SKM-1 (cell line): Measurements from ENCODE around the gene EFNB3.
A peak's percentile ranks its signal among the peaks of the same experiment; 100 is the strongest.

Experiments used
- DNase-seq: peaks from one replicate; lab custom pipeline; 2025; ENCODE audit not compliant: unreplicated experiment; lab: John Stamatoyannopoulos, UW

The EFNB3 gene, protein sequence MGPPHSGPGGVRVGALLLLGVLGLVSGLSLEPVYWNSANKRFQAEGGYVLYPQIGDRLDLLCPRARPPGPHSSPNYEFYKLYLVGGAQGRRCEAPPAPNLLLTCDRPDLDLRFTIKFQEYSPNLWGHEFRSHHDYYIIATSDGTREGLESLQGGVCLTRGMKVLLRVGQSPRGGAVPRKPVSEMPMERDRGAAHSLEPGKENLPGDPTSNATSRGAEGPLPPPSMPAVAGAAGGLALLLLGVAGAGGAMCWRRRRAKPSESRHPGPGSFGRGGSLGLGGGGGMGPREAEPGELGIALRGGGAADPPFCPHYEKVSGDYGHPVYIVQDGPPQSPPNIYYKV

DNA sequence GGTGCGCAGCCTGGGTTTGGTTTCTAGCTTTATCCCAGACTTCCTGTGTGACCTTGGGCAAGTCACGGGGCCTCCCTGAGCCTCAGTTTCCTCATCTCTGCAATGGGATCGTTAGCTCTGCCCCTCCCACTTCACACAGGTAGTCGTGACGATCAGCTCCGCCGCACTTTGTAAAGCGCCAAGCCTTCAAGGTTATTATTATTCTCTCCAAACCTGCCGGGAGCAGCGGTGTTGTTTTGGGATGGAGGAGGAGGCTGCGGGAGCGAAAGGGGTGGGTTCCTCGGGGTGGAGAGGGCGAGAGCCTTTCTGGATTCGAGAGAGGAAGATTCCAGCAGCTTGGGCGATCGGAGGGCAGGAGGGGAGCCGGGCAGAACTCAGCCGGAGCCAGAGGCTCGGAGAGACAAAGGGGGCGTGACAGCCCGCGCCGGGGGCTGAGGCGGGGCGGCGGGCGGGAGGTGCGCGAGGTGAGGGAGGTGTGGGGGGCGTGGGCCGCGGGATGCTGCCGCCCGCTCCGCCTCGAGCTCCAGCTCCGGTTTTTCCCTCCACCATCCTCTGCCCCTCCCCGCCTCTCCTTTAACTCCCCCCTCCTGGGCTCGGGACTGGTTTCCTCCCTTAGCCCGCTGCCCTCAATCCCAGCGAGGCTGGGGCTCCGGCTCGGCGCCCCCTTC, at the start of gene EFNB3:
Gene EFNB3, plus strand, starts transcription at position 602 of the 668 bp plus-strand sequence. CDS start 397 bp downstream, outside the sequence.
- no peak for DNase-seq

DNA sequence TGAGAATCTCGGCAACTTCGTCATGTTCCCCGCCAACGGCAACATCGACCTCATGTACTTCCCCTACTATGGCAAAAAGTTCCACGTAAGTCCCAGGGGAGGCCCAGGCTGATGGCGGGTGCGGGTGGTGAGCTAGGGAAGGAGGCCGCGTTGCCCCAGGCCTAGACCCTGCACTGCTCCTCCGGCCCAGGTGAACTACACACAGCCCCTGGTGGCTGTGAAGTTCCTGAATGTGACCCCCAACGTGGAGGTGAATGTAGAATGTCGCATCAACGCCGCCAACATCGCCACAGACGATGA, 49.5 kb upstream of the EFNB3 start:
- no peak for DNase-seq

DNA sequence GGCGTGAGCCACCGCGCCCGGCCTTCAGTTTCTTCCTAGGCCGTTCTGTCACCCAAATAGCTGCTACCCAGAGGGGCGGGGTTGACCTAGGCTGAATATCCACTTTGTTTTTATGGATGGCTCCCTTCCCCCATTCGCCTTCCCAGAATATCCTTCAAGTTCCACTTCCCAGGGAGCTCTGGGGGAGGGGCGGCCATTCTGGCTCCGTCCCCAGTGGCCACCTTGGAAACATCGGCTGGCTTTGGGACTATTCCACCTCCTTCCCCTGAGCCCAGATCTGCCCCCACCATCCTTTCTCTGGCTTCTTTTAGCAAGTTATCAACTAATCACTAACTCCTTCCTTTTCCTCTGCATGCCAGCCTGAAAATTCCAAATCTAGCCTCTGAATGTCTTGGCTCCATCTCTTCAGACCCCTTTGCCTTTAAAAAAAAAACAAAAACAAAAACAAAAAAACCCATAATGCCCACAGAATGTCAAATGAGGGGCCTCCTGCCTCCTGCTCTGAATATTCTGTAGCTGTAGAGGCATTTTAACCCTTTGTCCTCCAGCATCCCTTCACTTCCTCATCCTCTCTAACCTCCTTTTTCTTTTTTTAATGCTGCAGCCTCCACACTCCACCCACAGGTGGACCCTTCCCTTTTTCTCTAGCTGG, 47.9 kb upstream of the EFNB3 start:
- DNase-seq = no peak

DNA sequence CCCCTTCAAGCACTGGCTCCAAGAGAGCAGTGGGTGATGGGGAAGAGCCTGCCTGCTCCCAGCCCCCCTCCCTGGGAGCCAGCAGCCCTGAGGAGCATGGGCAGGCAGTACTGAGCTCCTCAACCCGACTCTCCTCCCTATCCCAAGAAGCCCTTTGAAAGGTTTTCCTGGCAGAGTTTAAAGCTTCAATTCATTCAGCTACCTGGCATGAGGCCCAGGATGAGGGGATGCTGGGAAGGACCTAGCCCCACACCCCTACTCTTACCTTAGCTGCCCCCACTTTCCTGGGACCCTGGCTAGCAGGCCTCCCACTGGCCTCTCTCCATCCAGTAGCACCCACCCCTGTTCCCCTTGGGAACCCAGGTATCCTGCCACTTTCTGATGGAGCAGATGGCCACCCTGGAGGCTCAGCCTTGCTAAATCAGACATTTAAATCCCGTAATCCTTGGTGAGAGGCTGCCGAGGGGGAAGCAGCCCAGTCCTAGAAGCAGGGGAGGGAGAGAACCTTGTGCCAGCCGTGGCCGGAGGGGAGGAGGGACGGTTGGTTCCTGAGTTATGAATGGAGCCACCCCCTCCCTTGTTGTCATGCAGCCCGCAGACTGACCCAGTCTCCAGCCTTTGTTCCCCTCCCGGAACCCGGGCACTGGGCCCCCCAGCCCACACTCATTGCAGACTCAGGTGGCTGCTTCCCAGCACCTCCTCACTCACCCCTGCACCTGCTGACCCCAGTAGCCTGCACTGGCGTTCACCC, 37.2 kb upstream of the EFNB3 start:
- no peak for DNase-seq

DNA sequence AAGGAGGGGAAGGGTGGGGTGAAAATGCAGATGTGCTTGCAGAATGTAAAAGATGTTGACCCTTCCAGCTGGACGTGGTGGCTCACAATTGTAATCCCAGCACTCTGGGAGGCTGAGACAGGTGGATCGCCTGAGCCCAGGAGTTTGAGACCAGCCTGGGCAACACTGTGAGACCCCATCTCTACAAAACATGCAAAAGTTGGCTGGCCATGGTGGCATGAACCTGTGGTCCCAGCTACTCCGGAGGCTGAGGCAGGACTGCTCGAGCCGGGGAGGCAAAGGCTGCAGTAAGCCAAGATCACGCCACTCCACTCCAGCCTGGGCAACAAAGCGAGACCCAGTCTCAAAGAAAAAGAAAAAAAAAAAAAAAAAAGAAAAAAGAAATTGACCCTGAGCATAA, 36.5 kb upstream of the EFNB3 start:
- DNase-seq = no peak

DNA sequence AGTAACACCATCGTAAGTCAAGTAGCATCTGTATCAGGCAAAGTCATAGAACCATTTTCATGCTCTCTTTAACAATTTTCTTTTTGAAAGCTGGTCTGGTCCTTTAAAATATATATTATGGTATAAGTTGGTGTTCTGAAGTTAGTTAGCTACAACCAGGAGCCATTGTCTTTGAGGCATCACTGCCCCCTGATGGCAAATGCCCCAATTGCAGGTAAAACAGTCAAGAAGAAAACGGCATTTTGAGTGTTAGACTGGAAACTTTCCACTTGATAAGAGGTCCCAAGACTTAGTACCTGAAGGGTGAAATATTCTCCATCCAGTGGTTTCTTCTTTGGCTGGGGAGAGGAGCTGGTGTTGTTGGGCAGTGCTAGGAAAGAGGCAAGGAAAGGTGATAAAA, 31.8 kb upstream of the EFNB3 start:
- DNase-seq = no peak

DNA sequence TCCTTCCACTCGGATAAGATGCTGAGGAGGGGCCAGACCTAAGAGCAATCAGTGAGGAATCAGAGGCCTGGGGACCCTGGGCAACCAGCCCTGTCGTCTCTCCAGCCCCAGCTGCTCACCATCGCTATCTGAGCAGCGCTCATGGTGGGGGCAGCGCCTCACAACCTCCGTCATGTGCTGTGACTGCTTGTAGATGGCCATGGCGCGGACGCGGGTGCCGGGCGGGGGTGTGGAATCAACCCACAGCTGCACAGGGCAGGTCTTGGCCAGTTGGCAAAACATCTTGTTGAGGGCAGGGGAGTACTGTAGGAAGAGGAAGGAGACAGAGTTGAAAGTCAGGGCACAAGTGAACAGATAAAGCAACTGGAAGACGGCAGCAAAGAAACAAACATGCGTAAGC, 30.1 kb upstream of the EFNB3 start:
- DNase-seq = no peak

DNA sequence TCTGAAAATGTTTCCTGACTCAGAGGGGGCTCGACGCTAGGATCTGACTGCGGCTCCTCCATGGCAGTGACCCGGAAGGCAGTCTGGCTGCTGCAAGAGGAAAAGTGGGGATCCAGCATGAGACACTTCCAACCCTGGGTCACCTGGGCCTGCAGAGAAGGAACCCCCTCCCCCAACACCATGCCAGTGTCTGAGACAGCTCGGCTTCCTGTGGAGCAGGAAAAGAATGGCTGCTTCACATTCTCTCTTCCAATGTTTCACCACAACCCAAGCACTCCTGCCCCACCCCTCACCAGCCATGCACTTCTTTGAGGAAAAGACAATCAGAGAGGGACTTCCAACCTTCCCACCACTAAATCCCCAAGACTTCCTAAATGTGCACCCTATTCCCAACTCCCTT, 28.5 kb upstream of the EFNB3 start:
- no peak for DNase-seq

DNA sequence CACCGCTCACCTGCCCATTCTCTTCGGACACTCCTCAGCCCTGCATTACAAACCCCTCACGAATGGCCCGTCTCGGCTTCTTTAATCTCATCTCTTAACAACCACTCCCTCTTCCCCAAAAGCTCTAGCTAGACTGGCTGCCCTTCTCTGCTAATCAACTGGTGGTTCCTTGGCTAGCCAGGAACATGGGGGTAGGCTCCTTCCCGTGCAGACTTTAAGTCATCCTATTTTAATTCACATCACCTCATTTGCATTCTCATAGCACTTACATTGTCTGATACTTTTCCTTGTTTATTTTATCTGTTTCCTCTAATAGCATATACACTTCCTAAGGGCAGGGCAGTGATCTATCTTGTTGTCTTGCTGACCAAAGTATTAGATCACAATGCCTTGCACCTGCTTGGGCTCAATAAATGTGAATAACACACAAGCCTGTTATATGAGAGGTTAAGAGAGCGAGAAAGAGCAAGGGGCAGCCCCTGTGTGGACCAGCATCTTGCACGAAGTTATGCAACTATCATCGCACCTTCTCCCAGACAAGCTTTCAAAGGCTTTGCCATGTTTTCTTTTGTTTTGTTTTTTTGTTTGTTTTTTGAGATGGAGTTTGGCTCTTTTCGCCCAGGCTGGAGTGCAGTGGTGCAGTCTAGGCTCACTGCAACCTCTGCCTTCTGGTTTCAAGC, 27.5 kb upstream of the EFNB3 start:
- DNase-seq = no peak

DNA sequence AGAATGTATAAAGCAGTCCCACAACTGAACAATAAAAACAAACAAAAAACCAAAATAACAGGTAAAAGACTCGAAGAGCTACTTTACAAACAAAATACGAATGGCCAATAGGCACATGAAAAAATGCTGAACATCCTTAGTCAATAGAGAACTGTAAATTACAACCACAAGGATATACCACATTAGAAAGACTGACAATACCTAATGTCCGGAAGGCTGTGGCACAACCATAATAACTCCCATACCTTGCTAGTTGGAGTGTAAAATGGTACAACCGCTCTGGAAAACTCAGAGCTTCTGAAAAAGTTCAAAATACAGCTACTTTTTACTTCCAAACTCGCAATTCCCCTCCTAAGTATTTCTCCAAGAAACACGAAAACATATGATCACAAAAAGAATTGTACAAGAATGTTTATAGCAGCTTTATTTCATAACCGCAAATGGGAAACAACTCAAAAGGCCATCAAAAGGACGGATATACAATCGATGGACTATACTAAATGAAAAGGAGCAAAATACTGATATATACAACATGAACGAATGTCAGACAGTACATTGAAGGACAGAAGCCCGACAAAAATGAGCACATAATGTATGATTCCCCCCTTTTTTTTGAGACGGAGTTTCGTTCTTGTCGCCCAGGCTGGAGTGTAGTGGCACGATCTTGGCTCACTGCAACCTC, 20.0 kb upstream of the EFNB3 start:
- no peak for DNase-seq

DNA sequence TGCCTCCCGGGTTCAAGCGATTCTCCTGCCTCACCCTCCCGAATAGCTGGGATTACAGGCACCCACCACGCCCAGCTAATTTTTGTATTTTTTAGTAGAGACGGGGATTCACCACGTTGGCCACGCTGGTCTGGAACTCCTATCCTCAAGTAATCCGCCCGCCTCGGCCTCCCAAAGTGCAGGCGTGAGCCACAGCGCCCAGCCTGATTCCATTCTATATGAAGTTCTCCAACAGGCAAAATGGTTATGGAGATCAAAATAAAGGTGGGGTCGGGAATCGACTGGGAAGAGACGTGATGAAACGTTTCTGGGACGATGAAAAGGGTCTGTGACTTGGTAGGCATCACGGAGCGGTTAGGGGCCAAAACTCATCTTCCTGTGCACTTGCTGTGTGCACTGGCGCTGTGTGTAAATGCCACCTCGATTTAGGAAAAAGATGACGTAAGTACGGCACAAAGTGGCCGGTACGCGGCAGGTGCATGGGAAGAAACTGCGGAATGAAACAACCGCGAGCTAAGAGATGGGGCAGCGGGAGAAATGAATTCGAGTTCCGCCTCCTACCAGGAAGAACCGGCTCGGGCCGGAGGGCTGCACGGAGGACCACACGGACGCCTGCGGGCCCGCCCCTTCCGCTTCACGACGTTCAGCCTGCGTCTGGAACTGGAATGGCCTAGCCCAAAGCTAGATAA, 19.3 kb upstream of the EFNB3 start:
- DNase-seq = peak; percentile 34

DNA sequence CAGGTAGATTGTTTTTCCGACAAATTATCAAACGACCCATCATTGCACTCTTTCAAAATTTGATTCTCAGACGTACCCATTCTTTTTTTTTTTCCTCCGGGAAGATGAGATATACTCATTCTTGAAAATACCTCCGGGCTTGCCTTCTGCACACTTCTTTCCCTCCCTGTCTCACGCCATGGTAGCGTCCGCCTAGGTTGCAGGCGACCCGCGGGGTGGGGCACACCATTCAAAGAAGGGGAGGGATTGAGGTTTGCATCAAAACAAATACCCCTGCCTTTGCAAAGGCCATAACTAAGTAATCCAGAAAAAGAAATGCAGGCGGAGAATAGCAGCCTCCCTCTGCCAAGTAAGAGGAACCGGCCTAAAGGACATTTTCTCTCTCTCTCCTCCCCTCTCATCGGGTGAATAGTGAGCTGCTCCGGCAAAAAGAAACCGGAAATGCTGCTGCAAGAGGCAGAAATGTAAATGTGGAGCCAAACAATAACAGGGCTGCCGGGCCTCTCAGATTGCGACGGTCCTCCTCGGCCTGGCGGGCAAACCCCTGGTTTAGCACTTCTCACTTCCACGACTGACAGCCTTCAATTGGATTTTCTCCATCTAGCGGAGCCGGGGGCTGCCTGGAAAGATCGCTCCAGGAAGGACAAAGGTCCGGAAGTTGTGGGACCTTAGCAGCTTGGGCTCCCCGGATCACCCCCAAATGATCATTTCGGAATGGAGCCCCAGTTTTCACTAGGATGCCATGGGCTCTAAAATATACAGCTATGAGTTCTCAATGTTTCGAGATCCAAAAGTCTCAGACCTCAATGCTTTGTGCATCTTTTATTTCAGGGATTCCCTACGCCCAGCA, 18.6 kb upstream of the EFNB3 start:
- no peak for DNase-seq

DNA sequence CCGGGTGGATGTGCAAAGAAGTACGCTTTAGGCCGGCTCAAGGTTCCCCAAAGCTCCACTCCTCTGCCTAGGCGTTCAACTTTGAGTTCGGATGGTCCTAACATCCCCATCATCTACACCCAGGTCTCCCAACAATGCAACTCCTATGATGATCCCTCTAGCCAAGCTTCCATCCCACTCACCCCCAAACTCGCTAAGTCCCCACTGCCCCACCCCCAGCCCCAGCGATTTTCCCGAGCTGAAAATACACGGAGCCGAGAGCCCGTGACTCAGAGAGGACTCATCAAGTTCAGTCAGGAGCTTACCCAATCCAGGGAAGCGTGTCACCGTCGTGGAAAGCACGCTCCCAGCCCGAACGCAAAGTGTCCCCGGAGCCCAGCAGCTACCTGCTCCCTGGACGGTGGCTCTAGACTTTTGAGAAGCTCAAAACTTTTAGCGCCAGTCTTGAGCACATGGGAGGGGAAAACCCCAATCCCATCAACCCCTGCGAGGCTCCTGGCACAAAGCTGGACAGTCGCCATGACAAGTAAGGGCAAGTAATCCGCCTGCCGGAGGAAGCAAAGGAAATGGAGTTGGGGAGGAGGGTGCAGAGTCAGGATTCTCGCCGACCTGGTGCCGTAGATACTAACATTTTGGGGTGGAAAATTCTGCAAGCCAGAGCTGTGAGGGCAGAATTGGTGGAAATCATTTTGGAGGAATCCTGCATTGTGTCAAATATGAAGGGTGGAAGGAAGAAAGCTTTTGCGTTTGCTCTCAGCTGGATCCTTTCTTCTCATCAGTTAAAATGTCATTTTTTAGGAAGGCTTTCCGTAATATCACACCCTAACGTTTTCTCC, 17.7 kb upstream of the EFNB3 start, which contains the start of gene TP53:
Gene TP53, minus strand, starts transcription at position 419 of the 836 bp plus-strand sequence. CDS start 10,896 bp downstream, outside the sequence.
- peak; percentile 55 for DNase-seq

DNA sequence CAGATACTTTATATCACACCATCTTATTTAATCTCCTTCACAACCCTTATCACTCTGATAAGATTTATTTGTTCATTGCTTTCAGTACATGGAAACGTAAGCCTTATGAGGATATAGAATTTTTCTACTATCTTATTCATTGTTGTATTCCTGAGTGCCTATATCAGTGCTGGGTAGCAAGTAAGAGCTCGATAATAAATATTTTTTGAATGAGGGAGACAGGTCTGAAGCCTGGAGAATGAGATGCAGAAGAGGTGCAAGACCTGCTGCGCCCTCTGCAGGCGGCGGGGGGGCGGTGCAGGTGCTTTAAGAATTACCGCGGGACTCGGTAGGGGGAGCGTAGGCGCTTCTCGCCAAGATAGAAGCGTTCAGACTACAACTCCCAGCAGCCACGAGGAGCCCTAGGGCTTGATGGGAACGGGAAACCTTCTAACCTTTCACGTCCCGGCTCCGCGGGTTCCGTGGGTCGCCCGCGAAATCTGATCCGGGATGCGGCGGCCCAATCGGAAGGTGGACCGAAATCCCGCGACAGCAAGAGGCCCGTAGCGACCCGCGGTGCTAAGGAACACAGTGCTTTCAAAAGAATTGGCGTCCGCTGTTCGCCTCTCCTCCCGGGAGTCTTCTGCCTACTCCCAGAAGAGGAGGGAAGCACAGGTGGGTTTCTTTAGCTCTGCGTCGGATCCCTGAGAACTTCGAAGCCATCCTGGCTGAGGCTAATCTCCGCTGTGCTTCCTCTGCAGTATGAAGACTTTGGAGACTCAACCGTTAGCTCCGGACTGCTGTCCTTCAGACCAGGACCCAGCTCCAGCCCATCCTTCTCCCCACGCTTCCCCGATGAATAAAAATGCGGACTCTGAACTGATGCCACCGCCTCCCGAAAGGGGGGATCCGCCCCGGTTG, 16.8 kb upstream of the EFNB3 start, which contains the start of gene WRAP53:
Gene WRAP53, plus strand, starts transcription at position 570 of the 900 bp plus-strand sequence. Its CDS starts 172 bp downstream, at position 742.
- peak; percentile 64 for DNase-seq

DNA sequence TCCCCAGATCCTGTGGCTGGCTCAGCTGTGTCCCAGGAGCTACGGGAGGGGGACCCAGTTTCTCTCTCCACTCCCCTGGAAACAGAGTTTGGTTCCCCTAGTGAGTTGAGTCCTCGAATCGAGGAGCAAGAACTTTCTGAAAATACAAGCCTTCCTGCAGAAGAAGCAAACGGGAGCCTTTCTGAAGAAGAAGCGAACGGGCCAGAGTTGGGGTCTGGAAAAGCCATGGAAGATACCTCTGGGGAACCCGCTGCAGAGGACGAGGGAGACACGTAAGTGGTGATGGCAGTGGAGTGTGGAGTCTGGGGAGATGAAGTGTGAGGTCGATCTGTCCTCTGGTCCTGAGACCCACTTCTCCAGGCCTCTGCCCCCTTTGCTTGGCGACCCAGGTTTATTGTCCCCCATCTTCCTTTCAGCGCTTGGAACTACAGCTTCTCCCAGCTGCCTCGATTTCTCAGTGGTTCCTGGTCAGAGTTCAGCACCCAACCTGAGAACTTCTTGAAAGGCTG, 16.1 kb upstream of the EFNB3 start:
- DNase-seq = no peak

DNA sequence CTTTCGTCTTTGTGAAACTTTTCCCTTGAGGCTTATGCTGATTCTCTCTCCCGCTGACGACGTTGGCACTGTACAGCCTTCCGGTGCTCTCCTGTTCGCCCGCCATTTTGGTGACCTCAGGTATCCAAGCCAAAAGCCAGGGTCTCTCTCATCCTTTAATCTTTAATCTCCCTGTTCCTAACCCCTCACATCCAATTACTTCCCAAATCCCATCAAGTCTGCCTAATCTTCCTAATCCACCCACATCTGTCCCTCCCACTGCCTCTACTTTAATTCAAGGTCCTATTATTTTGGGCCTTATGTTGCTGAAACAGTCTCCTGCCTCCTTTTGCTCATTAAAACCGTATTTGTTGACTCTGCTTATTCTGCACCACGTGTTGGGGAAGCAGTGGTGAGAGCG, 9.4 kb upstream of the EFNB3 start:
- no peak for DNase-seq
